ENCODE measurements around the gene LTBR.

The LTBR gene

DNA sequence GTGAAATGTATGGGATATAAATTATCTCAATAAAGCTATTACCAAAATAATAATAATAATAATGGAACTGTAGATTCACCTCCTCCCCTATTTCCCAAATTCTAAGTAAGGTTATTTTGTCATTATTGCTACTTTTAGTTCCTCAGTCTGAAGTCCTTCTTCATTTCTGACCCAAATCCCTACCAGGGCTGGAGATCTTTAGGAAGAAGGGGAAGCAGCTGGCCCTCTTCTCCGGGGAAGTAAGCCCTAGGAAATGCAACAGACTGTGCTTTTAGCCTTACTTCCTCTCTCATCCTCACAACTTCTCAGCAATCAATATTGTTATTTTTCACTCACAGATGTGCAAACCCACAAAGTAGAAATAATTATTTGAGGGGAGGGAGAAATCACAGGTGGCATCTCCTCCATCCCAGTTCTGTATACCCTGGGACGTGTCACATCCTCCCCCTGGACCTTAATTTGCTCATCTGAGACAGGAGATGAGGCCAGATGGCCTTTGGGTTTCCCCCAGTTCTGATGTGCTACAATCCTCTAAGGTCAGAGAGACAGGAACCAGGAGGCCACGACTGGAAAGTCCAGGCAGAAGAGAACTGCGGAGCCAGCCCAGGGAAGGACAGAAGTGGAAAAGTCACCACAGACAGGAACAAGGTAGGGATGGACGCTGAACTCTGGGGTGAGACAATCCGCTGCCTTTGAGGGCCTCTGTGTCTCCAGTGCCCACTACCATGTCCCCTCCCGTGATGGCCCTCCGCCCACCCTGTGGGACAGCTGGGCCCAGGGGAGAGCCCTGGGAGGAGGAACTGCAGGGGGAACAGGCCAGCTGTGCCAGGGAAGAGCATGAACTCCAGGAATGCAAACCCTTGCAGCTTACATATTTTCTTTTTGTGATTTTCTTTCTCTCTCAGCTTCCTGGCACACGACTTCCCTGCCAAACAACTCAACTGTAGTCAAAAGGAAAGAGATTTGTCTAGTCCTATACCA, 31.5 kb upstream of the LTBR start:
- TF ChIP-seq, protein P1, sequence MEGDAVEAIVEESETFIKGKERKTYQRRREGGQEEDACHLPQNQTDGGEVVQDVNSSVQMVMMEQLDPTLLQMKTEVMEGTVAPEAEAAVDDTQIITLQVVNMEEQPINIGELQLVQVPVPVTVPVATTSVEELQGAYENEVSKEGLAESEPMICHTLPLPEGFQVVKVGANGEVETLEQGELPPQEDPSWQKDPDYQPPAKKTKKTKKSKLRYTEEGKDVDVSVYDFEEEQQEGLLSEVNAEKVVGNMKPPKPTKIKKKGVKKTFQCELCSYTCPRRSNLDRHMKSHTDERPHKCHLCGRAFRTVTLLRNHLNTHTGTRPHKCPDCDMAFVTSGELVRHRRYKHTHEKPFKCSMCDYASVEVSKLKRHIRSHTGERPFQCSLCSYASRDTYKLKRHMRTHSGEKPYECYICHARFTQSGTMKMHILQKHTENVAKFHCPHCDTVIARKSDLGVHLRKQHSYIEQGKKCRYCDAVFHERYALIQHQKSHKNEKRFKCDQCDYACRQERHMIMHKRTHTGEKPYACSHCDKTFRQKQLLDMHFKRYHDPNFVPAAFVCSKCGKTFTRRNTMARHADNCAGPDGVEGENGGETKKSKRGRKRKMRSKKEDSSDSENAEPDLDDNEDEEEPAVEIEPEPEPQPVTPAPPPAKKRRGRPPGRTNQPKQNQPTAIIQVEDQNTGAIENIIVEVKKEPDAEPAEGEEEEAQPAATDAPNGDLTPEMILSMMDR (IDR thresholded peaks at IDR 0.05; ENCODE audit: insufficient read depth, low read length, poor library complexity, severe bottlenecking), result no peak
- no peak for TF ChIP-seq EZH2phosphoT487 (conservative IDR thresholded peaks at IDR 0.05; ENCODE audit: low read length)
- Histone ChIP-seq H3K4me3 (ENCODE audit: insufficient read depth, low read length, poor library complexity, severe bottlenecking) (no peak overlapping the region), H3K79me2 (ENCODE audit: insufficient read depth, low read length) (no peaks in the 10 kb centered on the region), H3F3A (ENCODE audit: insufficient read depth) (no peaks in the 10 kb centered on the region), H3K4me2 (ENCODE audit: low read depth, low read length, poor library complexity, severe bottlenecking) (no peak overlapping the region), H3K27me3 (ENCODE audit: low read length) (no peaks in the 10 kb centered on the region), H3K9me2 (replicated peaks; ENCODE audit: insufficient read depth, low read length) (no peaks in the 10 kb centered on the region), H4K20me1 (ENCODE audit: low read depth, low read length) (no peaks in the 10 kb centered on the region), H3K36me3 (ENCODE audit: low read length) (no peaks in the 10 kb centered on the region), H3K27ac (ENCODE audit: low read depth, low read length) (no peak overlapping the region), H2AFZ (ENCODE audit: low read depth, low read length, severe bottlenecking) (no peak overlapping the region), H3K9me3 (ENCODE audit: insufficient read depth, low read length) (no peaks in the 10 kb centered on the region), H3K9ac (ENCODE audit: low read length) (no peak overlapping the region)

DNA sequence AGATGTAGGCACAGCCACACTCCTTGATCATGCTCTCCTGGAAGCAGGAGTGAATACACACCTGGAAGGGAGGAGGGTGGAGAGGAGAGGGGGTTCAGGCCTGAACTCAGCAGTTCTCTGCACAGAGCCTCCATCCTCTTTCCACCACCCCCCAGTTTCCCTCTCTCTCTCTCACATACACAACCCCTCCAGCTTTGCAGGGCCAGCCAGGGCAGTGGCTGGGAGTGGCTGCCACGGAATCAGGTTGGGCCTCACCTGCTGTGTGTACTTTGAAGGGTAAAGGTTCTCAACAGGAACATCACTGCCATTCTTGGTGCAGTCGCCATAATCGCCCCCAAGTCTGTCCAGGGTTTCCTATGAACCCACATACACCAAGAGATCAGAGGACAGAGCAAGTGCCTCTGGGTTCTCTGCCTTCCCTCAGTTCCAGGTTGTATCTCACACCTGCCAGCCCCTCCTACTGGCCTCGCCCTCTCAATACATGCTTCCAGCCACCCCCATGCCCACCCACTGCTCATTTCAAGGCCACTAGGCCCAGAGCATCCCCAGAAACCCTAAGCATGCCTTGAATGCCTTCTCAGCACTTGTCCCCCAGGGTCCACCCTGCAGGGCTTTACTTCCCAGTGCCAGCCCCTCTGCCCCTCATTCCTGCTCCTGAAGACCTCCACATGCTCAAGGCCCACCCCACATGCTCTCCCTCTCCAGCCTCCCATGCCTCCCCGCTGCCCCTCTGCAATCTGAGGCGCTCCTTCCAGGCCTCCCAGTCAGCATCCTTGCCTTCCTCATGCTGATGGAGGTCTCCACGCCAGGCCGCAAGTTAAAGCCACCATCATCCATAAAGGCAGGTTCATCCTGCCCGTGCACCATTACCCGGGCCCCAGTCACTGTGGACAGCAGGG, 29.2 kb upstream of the LTBR start:
- no peak for TF ChIP-seq EZH2phosphoT487 (conservative IDR thresholded peaks at IDR 0.05; ENCODE audit: low read length)
- TF ChIP-seq, protein P1 (IDR thresholded peaks at IDR 0.05; ENCODE audit: insufficient read depth, low read length, poor library complexity, severe bottlenecking), result no peak
- Histone ChIP-seq H2AFZ (ENCODE audit: low read depth, low read length, severe bottlenecking) (no peak overlapping the region), H4K20me1 (ENCODE audit: low read depth, low read length) (no peaks in the 10 kb centered on the region), H3K4me3 (ENCODE audit: insufficient read depth, low read length, poor library complexity, severe bottlenecking) (no peak overlapping the region), H3F3A (ENCODE audit: insufficient read depth) (no peaks in the 10 kb centered on the region), H3K27ac (ENCODE audit: low read depth, low read length) (no peak overlapping the region), H3K27me3 (ENCODE audit: low read length) (no peaks in the 10 kb centered on the region), H3K36me3 (ENCODE audit: low read length) (no peaks in the 10 kb centered on the region), H3K79me2 (ENCODE audit: insufficient read depth, low read length) (no peaks in the 10 kb centered on the region), H3K9ac (ENCODE audit: low read length) (no peak overlapping the region), H3K9me2 (replicated peaks; ENCODE audit: insufficient read depth, low read length) (no peaks in the 10 kb centered on the region), H3K4me2 (ENCODE audit: low read depth, low read length, poor library complexity, severe bottlenecking) (no peak overlapping the region), H3K9me3 (ENCODE audit: insufficient read depth, low read length) (no peaks in the 10 kb centered on the region)

DNA sequence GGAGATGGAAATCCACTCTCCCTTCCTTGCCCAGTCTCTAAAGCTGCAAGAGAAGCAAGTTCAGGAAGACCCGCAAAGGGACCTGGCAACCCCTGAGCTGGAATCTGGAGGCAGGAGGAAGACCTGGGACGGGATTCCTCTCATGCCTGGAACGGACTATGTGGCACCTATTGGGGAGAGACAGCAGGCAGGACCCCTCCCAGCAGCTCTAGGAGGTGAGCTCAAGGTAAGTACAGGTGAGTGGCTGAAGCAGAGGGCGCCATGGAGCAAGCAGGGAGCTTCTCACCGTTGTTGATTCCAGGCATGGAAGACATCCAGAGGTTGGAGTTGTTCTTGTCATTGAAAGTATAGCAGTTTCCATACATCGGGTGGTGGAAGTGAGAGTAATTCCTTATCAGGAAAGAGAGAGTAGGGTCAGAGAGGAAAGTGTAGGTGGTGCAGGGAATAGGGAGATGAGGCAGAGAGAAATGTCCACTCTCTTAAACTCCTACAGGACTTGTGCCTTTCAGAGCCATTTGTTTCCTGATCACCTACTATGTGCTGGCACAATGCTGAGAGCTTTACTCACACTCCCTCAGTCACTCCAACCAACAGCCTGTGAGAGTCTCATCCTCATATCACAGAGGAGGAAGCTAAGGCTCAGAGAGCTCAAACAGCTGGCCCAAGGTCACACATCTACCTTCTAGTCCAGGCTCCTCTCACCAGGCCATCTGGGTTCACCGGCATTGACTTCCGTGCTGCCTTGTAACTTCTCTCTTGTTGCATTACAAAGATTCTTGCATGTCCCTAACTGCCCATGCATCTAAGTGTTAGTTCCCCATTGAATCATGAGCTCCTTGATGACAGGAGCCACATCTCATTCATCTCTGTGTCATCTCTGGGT, 28.2 kb upstream of the LTBR start:
- TF ChIP-seq, protein P1 (IDR thresholded peaks at IDR 0.05; ENCODE audit: insufficient read depth, low read length, poor library complexity, severe bottlenecking), result no peak
- no peak for TF ChIP-seq EZH2phosphoT487 (conservative IDR thresholded peaks at IDR 0.05; ENCODE audit: low read length)
- no peaks in the 10 kb centered on the region for H4K20me1 ChIP-seq (ENCODE audit: low read depth, low read length)
- no peaks in the 10 kb centered on the region for H3K79me2 ChIP-seq (ENCODE audit: insufficient read depth, low read length)
- no peaks in the 10 kb centered on the region for H3F3A ChIP-seq (ENCODE audit: insufficient read depth)
- H3K9me3 ChIP-seq (ENCODE audit: insufficient read depth, low read length), result no peaks in the 10 kb centered on the region
- H3K4me3 ChIP-seq (ENCODE audit: insufficient read depth, low read length, poor library complexity, severe bottlenecking), result no peak overlapping the region
- H2AFZ ChIP-seq (ENCODE audit: low read depth, low read length, severe bottlenecking), result no peak overlapping the region
- no peak overlapping the region for H3K4me2 ChIP-seq (ENCODE audit: low read depth, low read length, poor library complexity, severe bottlenecking)
- H3K36me3 ChIP-seq (ENCODE audit: low read length), result no peaks in the 10 kb centered on the region
- H3K27ac ChIP-seq (ENCODE audit: low read depth, low read length), result no peak overlapping the region
- H3K9me2 ChIP-seq (replicated peaks; ENCODE audit: insufficient read depth, low read length), result no peaks in the 10 kb centered on the region
- no peaks in the 10 kb centered on the region for H3K27me3 ChIP-seq (ENCODE audit: low read length)
- H3K9ac ChIP-seq (ENCODE audit: low read length), result no peak overlapping the region

Data from SU-DHL-6 (cell line).